Vagina (tissue), 2 donors: ENCODE measurements around the gene TSPAN5. TPM values are rescaled to one million over a fixed set of nuclear protein-coding genes. Genes with fewer than 3 reads are reported as not detected.

Experiments
- DNase-seq, 2 donors: peaks; one replicate each; pipeline ENCODE4 v3.0.0-alpha.2; 2017; ENCODE audit errors: extremely low spot score in 2 of 2
- H3K27ac ChIP-seq: fragments of 200-600 bp; sonication (generic); one replicate; pipeline ENCODE4 v1.5.1; 2019
- H3K27me3 ChIP-seq: fragments of 200-600 bp; sonication (generic); one replicate; pipeline ENCODE4 v1.5.1; 2019
- H3K36me3 ChIP-seq, 2 donors: fragments of 200-600 bp; sonication (generic); one replicate each; pipeline ENCODE4 v1.5.1; 2017 to 2019
- H3K4me1 ChIP-seq: fragments of 200-600 bp; sonication (generic); one replicate; pipeline ENCODE4 v1.5.1; 2019
- H3K4me3 ChIP-seq, 2 donors: fragments of 200-600 bp; sonication (generic); 1 replicate in 1 of 2; 2 replicates in 1 of 2; pipeline ENCODE4 v1.5.1; 2016 to 2019
- H3K9me3 ChIP-seq: fragments of 200-600 bp; sonication (generic); one replicate; pipeline ENCODE4 v1.5.1; 2019
- POLR2A ChIP-seq, 2 donors: fragments of 450-650 bp; IDR thresholded peaks; one replicate each; pipeline ENCODE4 v1.6.1; 2017; ENCODE audit warnings: antibody characterized with exemption in 2 of 2, mild to moderate bottlenecking in 2 of 2, moderate library complexity in 2 of 2
- POLR2AphosphoS5 ChIP-seq, 2 donors: sonication (generic); formaldehyde crosslinking; IDR thresholded peaks; one replicate each; pipeline ENCODE4 v1.9.0; 2017; ENCODE audit warnings: antibody characterized with exemption in 2 of 2, mild to moderate bottlenecking in 2 of 2, low read depth in 1 of 2; ENCODE audit not compliant: insufficient read depth in 1 of 2
- intact Hi-C: fragments of 100-400 bp; cut with DNase I; formaldehyde crosslinking; loops from one replicate; pipeline ENCODE4 v1.15.1; 2023
- total RNA-seq: library from RNA; depleted of rRNA; stranded (reverse); fragments of >200 nt; gene quantifications from one replicate; pipeline ENCODE4 v1.2.3, GENCODE V29; 2016
- TF ChIP-seq, protein P1 (sequence below), 3 experiments: fragments of 450-650 bp in 2 of 3; fragments of 200-600 bp in 1 of 3; sonication (generic) in 1 of 3; IDR thresholded peaks; one replicate each; pipeline ENCODE4 v1.5.1; 2017 to 2019; ENCODE audit warnings: antibody characterized with exemption in 3 of 3, mild to moderate bottlenecking in 2 of 3, moderate library complexity in 2 of 3

Gene TSPAN5
- total RNA-seq, 1 donor from 2014 or later, result 15.5 TPM

DNA sequence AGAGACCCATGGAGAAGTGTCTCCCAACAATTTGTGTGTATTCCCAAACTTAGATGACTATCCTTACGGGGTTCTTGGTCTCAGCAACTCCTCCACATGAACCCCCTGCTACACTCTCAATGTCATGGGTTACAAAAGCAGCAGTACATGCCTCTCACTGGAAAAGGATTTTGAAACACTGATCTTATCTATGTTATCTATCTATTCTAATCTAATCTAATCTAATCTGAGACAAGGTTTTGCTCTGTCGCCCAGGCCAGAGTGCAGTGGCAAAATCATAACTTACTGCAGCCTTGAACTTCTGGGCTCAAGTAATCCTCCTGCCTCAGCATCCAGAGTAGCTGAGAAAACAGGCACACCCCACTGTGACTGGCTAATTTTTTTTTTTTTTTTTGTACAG, 19.3 kb downstream of the TSPAN5 start:
- H3K27me3 ChIP-seq, result no peaks in the 10 kb centered on the region
- no peak overlapping the region for H3K4me3 ChIP-seq
- H3K9me3 ChIP-seq, result no peaks in the 10 kb centered on the region
- DNase-seq, result no peak
- no peak overlapping the region for H3K27ac ChIP-seq
- no peaks in the 10 kb centered on the region for H3K36me3 ChIP-seq
- H3K4me1 ChIP-seq, result peaks cover 29% of the 10 kb centered on the region
- TF ChIP-seq, protein P1, sequence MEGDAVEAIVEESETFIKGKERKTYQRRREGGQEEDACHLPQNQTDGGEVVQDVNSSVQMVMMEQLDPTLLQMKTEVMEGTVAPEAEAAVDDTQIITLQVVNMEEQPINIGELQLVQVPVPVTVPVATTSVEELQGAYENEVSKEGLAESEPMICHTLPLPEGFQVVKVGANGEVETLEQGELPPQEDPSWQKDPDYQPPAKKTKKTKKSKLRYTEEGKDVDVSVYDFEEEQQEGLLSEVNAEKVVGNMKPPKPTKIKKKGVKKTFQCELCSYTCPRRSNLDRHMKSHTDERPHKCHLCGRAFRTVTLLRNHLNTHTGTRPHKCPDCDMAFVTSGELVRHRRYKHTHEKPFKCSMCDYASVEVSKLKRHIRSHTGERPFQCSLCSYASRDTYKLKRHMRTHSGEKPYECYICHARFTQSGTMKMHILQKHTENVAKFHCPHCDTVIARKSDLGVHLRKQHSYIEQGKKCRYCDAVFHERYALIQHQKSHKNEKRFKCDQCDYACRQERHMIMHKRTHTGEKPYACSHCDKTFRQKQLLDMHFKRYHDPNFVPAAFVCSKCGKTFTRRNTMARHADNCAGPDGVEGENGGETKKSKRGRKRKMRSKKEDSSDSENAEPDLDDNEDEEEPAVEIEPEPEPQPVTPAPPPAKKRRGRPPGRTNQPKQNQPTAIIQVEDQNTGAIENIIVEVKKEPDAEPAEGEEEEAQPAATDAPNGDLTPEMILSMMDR (IDR thresholded peaks at IDR 0.05), result no peak
- TF ChIP-seq POLR2AphosphoS5 (IDR thresholded peaks at IDR 0.05; ENCODE audit: insufficient read depth in 1 of 2, low read depth in 1 of 2) (no peak), POLR2A (IDR thresholded peaks at IDR 0.05) (no peak)
- intact Hi-C loops, result no loop called here

DNA sequence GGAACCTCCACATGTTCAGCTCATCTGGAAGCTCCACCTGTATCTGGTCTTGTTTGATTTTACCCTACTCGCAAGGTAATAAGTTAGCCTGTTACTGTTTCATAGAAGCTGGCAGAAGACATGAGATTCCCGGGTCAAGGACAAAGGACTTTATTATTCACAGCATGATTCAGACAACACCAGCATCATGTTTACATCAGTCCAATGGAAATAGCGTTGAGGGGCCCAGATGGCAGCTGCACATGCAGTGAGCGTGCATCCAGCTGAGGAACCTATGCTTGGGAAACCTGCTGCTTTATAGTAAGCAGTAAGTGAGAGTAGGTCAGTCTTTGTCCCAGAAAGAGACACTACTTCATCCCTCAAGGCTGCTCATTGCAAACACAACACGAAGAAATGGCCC, 19.8 kb downstream of the TSPAN5 start:
- intact Hi-C loops, result no loop called here
- no peaks in the 10 kb centered on the region for H3K9me3 ChIP-seq
- no peak for DNase-seq
- H3K27me3 ChIP-seq, result no peaks in the 10 kb centered on the region
- H3K27ac ChIP-seq, result no peak overlapping the region
- TF ChIP-seq, protein P1 (IDR thresholded peaks at IDR 0.05), result no peak
- no peak for TF ChIP-seq POLR2AphosphoS5 (IDR thresholded peaks at IDR 0.05; ENCODE audit: insufficient read depth in 1 of 2, low read depth in 1 of 2)
- TF ChIP-seq POLR2A (IDR thresholded peaks at IDR 0.05), result no peak
- peaks cover 29% of the 10 kb centered on the region for H3K4me1 ChIP-seq
- no peaks in the 10 kb centered on the region for H3K36me3 ChIP-seq
- no peak overlapping the region for H3K4me3 ChIP-seq

DNA sequence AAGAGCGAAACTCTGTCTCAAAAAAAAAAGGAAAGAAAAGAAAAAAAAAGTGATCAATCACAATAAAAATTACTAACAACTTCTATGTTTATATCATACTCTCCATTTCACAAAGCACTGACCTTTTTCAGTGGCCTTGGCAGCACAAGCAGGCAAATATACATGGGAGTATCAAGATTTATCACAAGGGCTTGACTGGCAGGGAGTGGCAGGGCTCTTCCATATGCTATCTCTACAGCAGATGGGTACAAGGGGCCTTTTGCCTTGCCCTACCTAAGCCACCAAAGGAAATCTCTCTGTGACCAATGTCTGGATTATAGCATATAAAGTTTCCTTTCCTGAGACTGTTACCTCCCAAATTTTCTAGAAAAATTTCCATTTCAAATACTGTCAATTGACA, 24.4 kb downstream of the TSPAN5 start:
- Histone ChIP-seq H3K27me3 (no peaks in the 10 kb centered on the region), H3K36me3 (no peaks in the 10 kb centered on the region), H3K4me3 (no peak overlapping the region), H3K27ac (no peak overlapping the region), H3K9me3 (no peaks in the 10 kb centered on the region), H3K4me1 (peaks cover 32% of the 10 kb centered on the region)
- TF ChIP-seq, protein P1 (IDR thresholded peaks at IDR 0.05), result no peak
- no peak for TF ChIP-seq POLR2A (IDR thresholded peaks at IDR 0.05)
- TF ChIP-seq POLR2AphosphoS5 (IDR thresholded peaks at IDR 0.05; ENCODE audit: insufficient read depth in 1 of 2, low read depth in 1 of 2), result no peak
- intact Hi-C loops, result no loop called here
- no peak for DNase-seq

DNA sequence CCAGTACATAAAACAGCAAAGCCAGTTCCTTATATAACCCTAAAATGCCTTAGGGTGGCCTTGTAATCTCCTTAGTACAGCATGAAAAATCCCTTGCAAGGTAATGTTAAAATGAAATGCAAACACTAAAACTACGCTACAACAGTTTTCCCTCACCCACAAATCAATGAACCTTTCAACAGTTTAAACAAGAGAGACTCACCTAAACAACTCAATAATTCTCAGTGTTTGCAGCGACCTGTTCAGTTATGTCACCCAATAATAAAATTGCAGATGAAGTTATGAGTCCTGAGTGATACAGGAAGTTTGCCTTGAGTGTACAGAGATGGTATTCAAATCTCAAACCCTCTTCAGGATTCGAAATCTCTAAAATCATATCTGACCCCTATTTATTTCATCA, 25.3 kb downstream of the TSPAN5 start:
- Histone ChIP-seq H3K9me3 (no peaks in the 10 kb centered on the region), H3K27me3 (no peaks in the 10 kb centered on the region), H3K4me1 (peaks cover 26% of the 10 kb centered on the region), H3K27ac (no peak overlapping the region), H3K4me3 (no peak overlapping the region), H3K36me3 (no peaks in the 10 kb centered on the region)
- TF ChIP-seq, protein P1 (IDR thresholded peaks at IDR 0.05), result no peak
- TF ChIP-seq POLR2A (IDR thresholded peaks at IDR 0.05) (no peak), POLR2AphosphoS5 (IDR thresholded peaks at IDR 0.05; ENCODE audit: insufficient read depth in 1 of 2, low read depth in 1 of 2) (no peak)
- intact Hi-C loops, result no loop called here
- no peak for DNase-seq

DNA sequence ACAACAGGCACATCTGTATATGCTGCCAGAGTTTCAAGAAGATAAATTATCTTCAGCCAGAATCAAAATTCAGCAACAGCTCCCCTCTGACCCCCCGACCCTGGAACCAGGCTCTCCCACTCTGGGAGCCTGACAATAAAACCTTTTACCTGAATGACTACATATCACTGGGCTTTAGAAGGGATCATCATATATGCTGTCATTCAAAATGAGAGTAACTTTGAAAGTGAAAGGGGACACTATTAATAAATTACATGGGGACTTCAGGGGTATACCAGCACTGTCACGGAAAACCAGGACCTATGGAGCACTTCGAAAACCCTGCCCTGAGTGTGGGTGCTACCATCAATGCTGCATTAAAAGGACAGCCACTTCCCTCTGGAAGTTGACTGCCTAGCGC, 26.2 kb downstream of the TSPAN5 start:
- intact Hi-C loops, result no loop called here
- no peak overlapping the region for H3K27ac ChIP-seq
- no peaks in the 10 kb centered on the region for H3K27me3 ChIP-seq
- H3K36me3 ChIP-seq, result no peaks in the 10 kb centered on the region
- TF ChIP-seq POLR2AphosphoS5 (IDR thresholded peaks at IDR 0.05; ENCODE audit: insufficient read depth in 1 of 2, low read depth in 1 of 2), result no peak
- TF ChIP-seq POLR2A (IDR thresholded peaks at IDR 0.05), result no peak
- TF ChIP-seq, protein P1 (IDR thresholded peaks at IDR 0.05), result no peak
- no peak overlapping the region for H3K4me3 ChIP-seq
- H3K9me3 ChIP-seq, result no peaks in the 10 kb centered on the region
- no peak for DNase-seq
- peaks cover 26% of the 10 kb centered on the region for H3K4me1 ChIP-seq
